Mesenchymal stem cell (in vitro differentiated cells and primary cell): ENCODE measurements around the gene ZGPAT.
A peak's percentile ranks its signal among the peaks of the same experiment; 100 is the strongest.

Experiments used
- DNase-seq: peaks from one replicate; pipeline ENCODE4 v3.0.0-alpha.2; 2013
- H2AFZ ChIP-seq: one replicate; pipeline ENCODE4 v1.6.1; 2013; ENCODE audit warnings: low read depth, mild to moderate bottlenecking, control low read depth, inconsistent platforms, low read length, moderate library complexity
- H2AK5ac ChIP-seq: 2 replicates; pipeline ENCODE4 v1.6.1; 2013; ENCODE audit warnings: low read length, moderate library complexity, mild to moderate bottlenecking, inconsistent platforms; ENCODE audit not compliant: severe bottlenecking
- H2BK120ac ChIP-seq: one replicate; pipeline ENCODE4 v1.6.1; 2013; ENCODE audit warnings: low read depth, mild to moderate bottlenecking, inconsistent platforms, low read length, moderate library complexity
- H2BK12ac ChIP-seq, 2 experiments: one replicate each; pipeline ENCODE4 v1.6.1; 2013; ENCODE audit warnings: inconsistent platforms in 2 of 2, low read length in 2 of 2, mild to moderate bottlenecking in 2 of 2, moderate library complexity in 2 of 2, control low read depth in 1 of 2
- H2BK15ac ChIP-seq: one replicate; pipeline ENCODE4 v1.6.1; 2013; ENCODE audit warnings: mild to moderate bottlenecking, low read depth, inconsistent platforms; ENCODE audit not compliant: poor library complexity, severe bottlenecking
- H2BK5ac ChIP-seq: 2 replicates; pipeline ENCODE4 v1.6.1; 2013; ENCODE audit warnings: low read depth, mild to moderate bottlenecking, low read length, control low read depth, inconsistent platforms; ENCODE audit not compliant: poor library complexity, severe bottlenecking
- H3K14ac ChIP-seq, 2 experiments: one replicate each; pipeline ENCODE4 v1.6.1; 2013; ENCODE audit warnings: inconsistent platforms in 2 of 2, low read length in 2 of 2, control low read depth in 1 of 2, mild to moderate bottlenecking in 1 of 2, moderate library complexity in 1 of 2
- H3K18ac ChIP-seq, 2 experiments: one replicate each; pipeline ENCODE4 v1.6.1; 2013; ENCODE audit warnings: inconsistent platforms in 2 of 2, low read length in 2 of 2, control low read depth in 1 of 2, low read depth in 1 of 2, mild to moderate bottlenecking in 1 of 2
- H3K23ac ChIP-seq, 2 experiments: one replicate each; pipeline ENCODE4 v1.6.1; 2013; ENCODE audit warnings: inconsistent platforms in 2 of 2, low read length in 2 of 2, mild to moderate bottlenecking in 2 of 2, moderate library complexity in 2 of 2, control low read depth in 1 of 2
- H3K27ac ChIP-seq: 2 replicates; pipeline ENCODE4 v1.5.1; 2013; ENCODE audit warnings: mild to moderate bottlenecking, moderate library complexity, low read length, control low read depth, inconsistent platforms; ENCODE audit not compliant: poor library complexity, severe bottlenecking
- H3K27me3 ChIP-seq, 2 experiments: 2 replicates each; pipeline versions ENCODE4 v1.6.1 to v1.7.0; 2013; ENCODE audit warnings: low read length in 2 of 2, mild to moderate bottlenecking in 2 of 2, moderate library complexity in 2 of 2, control low read depth in 1 of 2, inconsistent platforms in 1 of 2; ENCODE audit not compliant: control insufficient read depth in 1 of 2, insufficient read depth in 1 of 2
- H3K36me3 ChIP-seq, 2 experiments: 2 replicates each; pipeline versions ENCODE4 v1.6.1 to v1.7.0; 2013; ENCODE audit warnings: low read length in 2 of 2, control low read depth in 1 of 2, inconsistent platforms in 1 of 2, low read depth in 1 of 2, mild to moderate bottlenecking in 1 of 2; ENCODE audit not compliant: insufficient read depth in 2 of 2, control insufficient read depth in 1 of 2
- H3K4ac ChIP-seq, 2 experiments: one replicate each; pipeline ENCODE4 v1.6.1; 2013; ENCODE audit warnings: inconsistent platforms in 2 of 2, low read length in 2 of 2, mild to moderate bottlenecking in 2 of 2, moderate library complexity in 2 of 2, control low read depth in 1 of 2, low read depth in 1 of 2
- H3K4me1 ChIP-seq: 2 replicates; pipeline ENCODE4 v1.6.1; 2013; ENCODE audit warnings: low read depth, low read length, control low read depth; ENCODE audit not compliant: control insufficient read depth, insufficient read depth
- H3K4me2 ChIP-seq: 2 replicates; pipeline ENCODE4 v1.6.1; 2013; ENCODE audit warnings: low read length, mild to moderate bottlenecking, inconsistent platforms; ENCODE audit not compliant: poor library complexity, severe bottlenecking
- H3K4me3 ChIP-seq, 2 experiments: 2 replicates each; pipeline versions ENCODE4 v1.5.1 to v1.7.0; 2013; ENCODE audit warnings: low read length in 2 of 2, mild to moderate bottlenecking in 2 of 2, control low read depth in 1 of 2, low read depth in 1 of 2; ENCODE audit not compliant: insufficient read depth in 1 of 2
- H3K79me1 ChIP-seq: replicated peaks from 2 replicates; pipeline ENCODE4 v1.6.1; 2013; ENCODE audit warnings: mild to moderate bottlenecking, control low read depth, low read length, inconsistent platforms; ENCODE audit not compliant: poor library complexity, severe bottlenecking
- H3K9ac ChIP-seq: 2 replicates; pipeline ENCODE4 v1.7.0; 2013; ENCODE audit warnings: mild to moderate bottlenecking, low read length, moderate library complexity
- H3K9me3 ChIP-seq: 2 replicates; pipeline ENCODE4 v1.7.0; 2013; ENCODE audit warnings: mild to moderate bottlenecking, low read length; ENCODE audit not compliant: control insufficient read depth
- H4K8ac ChIP-seq: one replicate; pipeline ENCODE4 v1.6.1; 2013; ENCODE audit warnings: inconsistent platforms, mild to moderate bottlenecking, low read length, moderate library complexity
- H4K91ac ChIP-seq: one replicate; pipeline ENCODE4 v1.6.1; 2013; ENCODE audit warnings: mild to moderate bottlenecking, low read length, inconsistent platforms
- WGBS: methylation state at CpG from one replicate; pipeline ENCODE4 v1.1.7; 2013; ENCODE audit warnings: mixed read lengths; 5-methylcytosine and 5-hydroxymethylcytosine counted together

ZGPAT gene

GRCh38 chr20:63663332-63664066, 44.3 kb upstream of the ZGPAT start:
- no peak overlapping the region for H2BK5ac ChIP-seq
- no peak overlapping the region for H2AK5ac ChIP-seq
- DNase-seq: no peak
- H3K4me2 ChIP-seq: no peak overlapping the region
- peaks cover 7% of the 10 kb centered on the region for H3K4me1 ChIP-seq
- H2BK15ac ChIP-seq: no peak overlapping the region
- no peak overlapping the region for H3K27ac ChIP-seq
- no peaks in the 10 kb centered on the region for H3K9me3 ChIP-seq
- 96% methylated on average over 26 of the region's 26 CpGs for WGBS
- peaks cover 68 to 78% of the 10 kb centered on the region in 2 experiments for H3K36me3 ChIP-seq
- H2AFZ ChIP-seq: no peak overlapping the region
- no peaks in the 10 kb centered on the region for H3K27me3 ChIP-seq
- no peak overlapping the region for H3K4me3 ChIP-seq
- no peak overlapping the region for H2BK12ac ChIP-seq
- H4K8ac ChIP-seq: no peak overlapping the region
- H3K23ac ChIP-seq: no peak overlapping the region
- no peak overlapping the region for H4K91ac ChIP-seq
- no peak overlapping the region for H3K14ac ChIP-seq
- H3K9ac ChIP-seq: no peak overlapping the region
- no peak overlapping the region for H3K4ac ChIP-seq
- no peak overlapping the region for H2BK120ac ChIP-seq
- H3K18ac ChIP-seq: no peak overlapping the region
- H3K79me1 ChIP-seq: peaks cover 60% of the 10 kb centered on the region

DNA sequence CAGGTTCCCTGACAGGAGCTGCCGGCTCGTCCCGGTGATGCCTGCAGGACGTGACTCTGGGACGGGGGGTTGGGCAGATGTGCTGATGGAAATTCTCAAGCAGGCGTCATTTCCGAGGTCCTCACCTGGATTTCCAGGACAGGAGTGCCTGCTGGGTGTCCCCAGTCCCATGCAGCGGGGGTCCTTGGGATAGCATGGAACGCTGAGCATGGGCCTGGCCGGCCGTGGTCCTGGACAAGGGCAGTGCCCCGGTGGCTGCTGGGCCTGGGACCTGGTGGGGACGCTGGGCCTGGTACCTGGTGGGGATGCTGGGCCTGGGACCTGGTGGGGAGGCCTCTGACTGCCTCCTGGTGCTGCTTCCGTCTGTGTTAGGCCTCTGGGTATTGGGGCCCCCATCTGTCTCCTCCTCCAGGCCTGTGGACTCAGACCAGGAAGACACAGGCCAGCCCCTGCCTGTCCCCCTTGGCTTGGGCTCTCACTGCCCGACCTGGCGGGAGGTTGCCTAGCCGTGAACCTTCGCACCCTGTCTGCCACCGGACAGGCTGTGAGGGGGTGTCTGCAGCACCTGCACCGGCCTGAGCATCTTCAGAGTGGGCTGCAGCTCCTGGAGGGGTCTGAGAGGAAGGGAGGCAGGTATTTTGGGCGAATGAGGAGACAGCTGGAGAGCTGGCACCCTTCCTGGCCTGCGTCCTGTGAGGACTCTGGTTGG, 43.5 kb upstream of the ZGPAT start:
- no peak overlapping the region for H3K4ac ChIP-seq
- WGBS: 96% methylated on average over 22 of the region's 22 CpGs
- no peak overlapping the region for H3K23ac ChIP-seq

GRCh38 chr20:63664861-63665594, 42.8 kb upstream of the ZGPAT start:
- Histone ChIP-seq H3K9me3 (no peaks in the 10 kb centered on the region), H3K79me1 (peaks cover 55% of the 10 kb centered on the region), H2AFZ (no peak overlapping the region), H3K27ac (no peak overlapping the region), H3K9ac (peak overlapping the region; percentile 9), H3K4me2 (no peak overlapping the region), H3K36me3 (peaks cover 79 to 83% of the 10 kb centered on the region in 2 experiments), H3K14ac (no peak overlapping the region), H4K8ac (no peak overlapping the region), H2BK5ac (no peak overlapping the region), H2BK15ac (no peak overlapping the region), H4K91ac (no peak overlapping the region), H3K4ac (no peak overlapping the region), H2BK120ac (no peak overlapping the region), H3K4me1 (no peaks in the 10 kb centered on the region), H3K23ac (no peak overlapping the region), H3K27me3 (no peaks in the 10 kb centered on the region), H3K4me3 (no peak overlapping the region), H2BK12ac (no peak overlapping the region), H2AK5ac (no peak overlapping the region), H3K18ac (no peak overlapping the region)
- no peak for DNase-seq
- WGBS: 96% methylated on average over 18 of the region's 18 CpGs

More for the DNA sequence above, 43.5 kb upstream of the ZGPAT start:
- H4K91ac ChIP-seq: no peak overlapping the region
- no peak overlapping the region for H3K4me3 ChIP-seq
- H3K79me1 ChIP-seq: peaks cover 58% of the 10 kb centered on the region
- no peak overlapping the region for H3K9ac ChIP-seq
- H4K8ac ChIP-seq: no peak overlapping the region
- H2AFZ ChIP-seq: no peak overlapping the region
- H3K9me3 ChIP-seq: no peaks in the 10 kb centered on the region
- H2BK15ac ChIP-seq: no peak overlapping the region
- no peak overlapping the region for H3K27ac ChIP-seq
- H2BK12ac ChIP-seq: peak overlapping the region in 1 of 2 experiments; percentile 12
- no peak overlapping the region for H3K14ac ChIP-seq
- DNase-seq: no peak
- no peak overlapping the region for H3K4me2 ChIP-seq
- H3K27me3 ChIP-seq: no peaks in the 10 kb centered on the region
- no peak overlapping the region for H2BK120ac ChIP-seq
- no peak overlapping the region for H2AK5ac ChIP-seq
- H3K36me3 ChIP-seq: peaks cover 76 to 83% of the 10 kb centered on the region in 2 experiments
- H3K18ac ChIP-seq: no peak overlapping the region
- peaks cover 2% of the 10 kb centered on the region for H3K4me1 ChIP-seq
- H2BK5ac ChIP-seq: no peak overlapping the region

- Histone ChIP-seq H3K9ac (no peak overlapping the region), H3K79me1 (peaks cover 53% of the 10 kb centered on the region), H2BK5ac (no peak overlapping the region), H3K4me2 (no peak overlapping the region), H3K4me1 (no peaks in the 10 kb centered on the region), H3K18ac (no peak overlapping the region), H2AK5ac (no peak overlapping the region), H3K4ac (no peak overlapping the region), H2BK120ac (no peak overlapping the region), H3K9me3 (no peaks in the 10 kb centered on the region), H3K36me3 (peaks cover 76 to 84% of the 10 kb centered on the region in 2 experiments), H2BK12ac (no peak overlapping the region), H3K23ac (no peak overlapping the region), H2AFZ (no peak overlapping the region), H3K4me3 (no peak overlapping the region), H4K91ac (no peak overlapping the region), H3K27me3 (no peaks in the 10 kb centered on the region), H4K8ac (no peak overlapping the region), H3K14ac (no peak overlapping the region), H2BK15ac (no peak overlapping the region), H3K27ac (no peak overlapping the region)
- DNase-seq: no peak
- WGBS: 97% methylated on average over 14 of the region's 14 CpGs
Observed at GRCh38 chr20:63665708-63666107, 42.1 kb upstream of the ZGPAT start.
